HepG2 (cell line): ENCODE measurements around the gene TMEM120A. TPM values are rescaled to one million over a fixed set of nuclear protein-coding genes. Genes with fewer than 3 reads are reported as not detected.

Experiments used
- ATRX ChIP-seq: sonication (generic); formaldehyde crosslinking; IDR thresholded peaks from 2 replicates; pipeline ENCODE4 v1.4.0; 2020; ENCODE audit warnings: missing genetic modification reagents, borderline replicate concordance
- CTCF ChIP-seq: sonication (generic); formaldehyde crosslinking; IDR thresholded peaks from 2 replicates; pipeline ENCODE4 v1.5.0; 2020; ENCODE audit warnings: mild to moderate bottlenecking, missing genetic modification reagents, moderate library complexity
- FOXA3 ChIP-seq: IDR thresholded peaks from 2 replicates; pipeline ENCODE4 v1.6.1; 2016; ENCODE audit warnings: missing genetic modification reagents, missing compliant biosample characterization
- HOXA5 ChIP-seq: sonication (generic); formaldehyde crosslinking; IDR thresholded peaks from 2 replicates; pipeline ENCODE4 v1.4.0; 2020; ENCODE audit warnings: missing genetic modification reagents
- KLF11 ChIP-seq: IDR thresholded peaks from 2 replicates; pipeline ENCODE4 v1.6.1; 2016; ENCODE audit warnings: missing compliant biosample characterization
- KLF12 ChIP-seq: sonication (generic); formaldehyde crosslinking; IDR thresholded peaks from 2 replicates; pipeline ENCODE4 v1.4.0; 2020; ENCODE audit warnings: missing genetic modification reagents, borderline replicate concordance
- NRL ChIP-seq: sonication (generic); formaldehyde crosslinking; IDR thresholded peaks from 2 replicates; pipeline ENCODE4 v1.5.0; 2020; ENCODE audit warnings: missing genetic modification reagents, mild to moderate bottlenecking, moderate library complexity, borderline replicate concordance
- SIN3B ChIP-seq: fragments of 150-350 bp; IDR thresholded peaks from 2 replicates; pipeline ENCODE4 v1.6.1; 2014; ENCODE audit warnings: low read length
- SOX6 ChIP-seq, 2 experiments: fragments of 450-650 bp in 1 of 2; sonication (generic) in 1 of 2; formaldehyde crosslinking in 1 of 2; IDR thresholded peaks; 2 replicates each; pipeline versions ENCODE4 v1.4.0 to v1.6.1; 2017 to 2020; ENCODE audit warnings: antibody characterized with exemption in 1 of 2, mild to moderate bottlenecking in 1 of 2, missing genetic modification reagents in 1 of 2
- TCF12 ChIP-seq, 2 experiments: fragments of 450-650 bp in 1 of 2; sonication (generic) in 1 of 2; formaldehyde crosslinking in 1 of 2; IDR thresholded peaks; 2 replicates each; pipeline versions ENCODE4 v1.6.1 to v1.8.0; 2017 to 2022; ENCODE audit warnings: antibody characterized with exemption in 1 of 2, mild to moderate bottlenecking in 1 of 2, missing genetic modification reagents in 1 of 2, moderate library complexity in 1 of 2
- TFDP1 ChIP-seq: IDR thresholded peaks from 2 replicates; pipeline ENCODE4 v1.6.1; 2016; ENCODE audit warnings: missing compliant biosample characterization, missing genetic modification reagents, borderline replicate concordance
- TRAFD1 ChIP-seq: sonication (generic); formaldehyde crosslinking; IDR thresholded peaks from 2 replicates; pipeline ENCODE4 v1.5.1; 2020; ENCODE audit warnings: missing genetic modification reagents, mild to moderate bottlenecking, borderline replicate concordance
- ZBED4 ChIP-seq: sonication (generic); formaldehyde crosslinking; IDR thresholded peaks from 2 replicates; pipeline ENCODE4 v1.4.0; 2020; ENCODE audit warnings: missing genetic modification reagents, borderline replicate concordance
- ZFP36 ChIP-seq: fragments of 150-350 bp; IDR thresholded peaks from 2 replicates; pipeline ENCODE4 v1.6.1; 2018; ENCODE audit warnings: borderline replicate concordance, low read length, low read depth; ENCODE audit not compliant: partially characterized antibody
- ZFX ChIP-seq: sonication (generic); formaldehyde crosslinking; IDR thresholded peaks from 2 replicates; pipeline ENCODE4 v1.4.0; 2020; ENCODE audit warnings: mild to moderate bottlenecking, low read depth, missing genetic modification reagents, moderate library complexity
- ZGPAT ChIP-seq: IDR thresholded peaks from 2 replicates; pipeline ENCODE4 v1.6.1; 2016; ENCODE audit warnings: mild to moderate bottlenecking
- ZNF543 ChIP-seq: sonication (generic); formaldehyde crosslinking; IDR thresholded peaks from 2 replicates; pipeline ENCODE4 v1.4.0; 2020; ENCODE audit warnings: mild to moderate bottlenecking, missing genetic modification reagents
- ZNF615 ChIP-seq: sonication (generic); formaldehyde crosslinking; IDR thresholded peaks from 2 replicates; pipeline ENCODE4 v1.5.0; 2020; ENCODE audit warnings: mild to moderate bottlenecking, missing genetic modification reagents, borderline replicate concordance
- polyA plus RNA-seq, 8 experiments: library from polyadenylated mRNA; depleted of rRNA in 3 of 8; stranded (reverse) in 7 of 8; unstranded in 1 of 8; fragments of >200 nt; fragmentation: Illumina TruSeq in 4 of 8; extraction: Trizol in 4 of 8; gene quantifications; 2 replicates each; pipeline versions ENCODE4 v1.2.1 to v1.2.3, GENCODE V29; 2011 to 2016; ENCODE audit warnings: low read depth in 4 of 8, missing spikeins in 1 of 8, mixed read lengths in 1 of 8; ENCODE audit not compliant: insufficient read depth in 1 of 8
- total RNA-seq, 5 experiments: library from RNA; depleted of rRNA; stranded (reverse); fragments of >200 nt; fragmentation: Illumina TruSeq; extraction: Trizol; gene quantifications; 2 replicates each; pipeline ENCODE4 v1.2.3, GENCODE V29; 2016; ENCODE audit warnings: low read depth in 1 of 5

TMEM120A gene
- total and polyA plus RNA-seq, 2 of the 13 experiments (the other 11 are each of a cell fraction or from before 2014, with no cell fraction given): 40.3 to 102 TPM

GRCh38 chr7:75994388-75995051 lies at the start of gene TMEM120A (continued):
- TF ChIP-seq ATRX (CRISPR knock-in tag) (no peak), ZFP36 (no peak), TCF12 (IDR thresholded peaks at IDR 0.05) (no peak), TCF12 (CRISPR knock-in tag; IDR thresholded peaks at IDR 0.05) (0 out of 2 replicates have a peak, but pooled peaks have one; percentile 46), TRAFD1 (CRISPR knock-in tag) (no peak), ZFX (CRISPR knock-in tag) (peak; percentile 88), SIN3B (no peak), ZGPAT (peak; percentile 83), ZNF543 (no peak), TFDP1 (CRISPR knock-in tag) (peak; percentile 55; the same call in 1 of the 2 replicates), SOX6 (IDR thresholded peaks at IDR 0.05) (no peak), SOX6 (CRISPR knock-in tag; IDR thresholded peaks at IDR 0.05) (peak; percentile 77), NRL (peak; percentile 87; the same call in 1 of the 2 replicates), ZNF615 (CRISPR knock-in tag) (no peak), CTCF (CRISPR knock-in tag) (peak; percentile 25; the same call in 1 of the 2 replicates), FOXA3 (CRISPR knock-in tag) (no peak), ZBED4 (peak; percentile 90), HOXA5 (CRISPR knock-in tag) (peak; percentile 58; the same call in 1 of the 2 replicates), KLF12 (CRISPR knock-in tag) (peak; percentile 75; the same call in 1 of the 2 replicates), KLF11 (CRISPR knock-in tag) (no peak)
